HG03159 (cell line): ENCODE measurements around the gene VEZF1.

ENCODE experiments used
- ATAC-seq: cut with Tn5 transposase; IDR thresholded peaks from one replicate; pipeline ENCODE4 v1.9.1; 2021; ENCODE audit warnings: mild to moderate bottlenecking, moderate library complexity; ENCODE audit not compliant: unreplicated experiment

The VEZF1 gene

DNA sequence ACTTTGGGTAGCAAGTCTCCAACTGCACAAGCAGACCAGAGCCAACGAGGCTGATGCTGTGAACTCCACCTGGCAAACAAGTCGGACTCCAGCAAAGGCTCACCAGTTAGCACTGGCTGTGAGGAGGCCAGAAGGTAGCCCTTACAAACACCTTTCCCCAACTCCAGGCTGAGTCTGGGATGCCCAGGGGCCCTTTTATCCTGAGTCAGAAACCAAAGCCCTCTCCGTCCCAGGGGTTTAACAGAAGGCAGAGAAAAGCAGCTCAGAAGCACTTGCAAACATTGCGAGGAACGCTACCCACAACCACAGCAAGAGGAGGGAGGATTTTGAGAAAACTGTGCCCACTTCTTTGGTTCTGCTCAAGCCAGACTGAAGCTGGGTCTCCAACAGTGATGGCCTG, 57.8 kb downstream of the VEZF1 start:
- ATAC-seq, result no peak

DNA sequence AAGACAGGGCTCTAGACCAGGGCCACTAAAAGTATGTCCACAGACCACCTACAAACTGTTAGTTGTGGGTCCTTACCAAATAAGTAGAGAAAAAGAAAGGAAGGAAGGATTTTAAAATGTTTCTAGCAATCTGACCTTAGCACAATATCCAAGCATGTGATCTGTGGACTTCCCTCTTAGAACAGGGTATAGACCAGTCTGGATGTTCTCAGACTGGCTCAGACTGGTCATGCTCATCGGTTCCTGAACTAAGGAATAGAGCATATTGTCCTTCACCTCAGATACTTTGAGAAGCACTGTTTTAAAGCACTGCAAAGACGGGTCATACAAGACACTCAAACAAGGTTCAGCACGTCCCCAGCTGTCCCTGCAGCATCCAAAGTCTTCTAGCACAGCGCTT, 58.7 kb downstream of the VEZF1 start:
- ATAC-seq, result no peak

DNA sequence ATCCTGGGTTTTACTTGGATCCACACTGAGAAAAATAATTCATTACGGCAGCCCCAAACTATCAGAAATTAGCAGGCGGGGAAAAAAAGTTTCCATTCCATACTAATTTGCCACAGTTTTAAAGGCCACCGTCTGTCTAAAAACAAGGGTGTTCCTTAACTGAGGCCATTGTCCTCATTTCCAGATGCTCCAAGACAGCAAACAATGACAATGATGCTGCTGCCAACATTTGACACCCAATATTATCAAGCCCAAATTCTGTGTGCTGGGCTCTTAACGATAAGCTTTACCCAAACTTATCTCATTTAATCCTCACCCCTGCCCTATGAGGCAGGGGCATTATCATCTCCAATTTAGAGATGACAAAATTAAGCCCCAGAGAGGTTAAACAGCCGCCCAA, 59.1 kb downstream of the VEZF1 start:
- no peak for ATAC-seq

DNA sequence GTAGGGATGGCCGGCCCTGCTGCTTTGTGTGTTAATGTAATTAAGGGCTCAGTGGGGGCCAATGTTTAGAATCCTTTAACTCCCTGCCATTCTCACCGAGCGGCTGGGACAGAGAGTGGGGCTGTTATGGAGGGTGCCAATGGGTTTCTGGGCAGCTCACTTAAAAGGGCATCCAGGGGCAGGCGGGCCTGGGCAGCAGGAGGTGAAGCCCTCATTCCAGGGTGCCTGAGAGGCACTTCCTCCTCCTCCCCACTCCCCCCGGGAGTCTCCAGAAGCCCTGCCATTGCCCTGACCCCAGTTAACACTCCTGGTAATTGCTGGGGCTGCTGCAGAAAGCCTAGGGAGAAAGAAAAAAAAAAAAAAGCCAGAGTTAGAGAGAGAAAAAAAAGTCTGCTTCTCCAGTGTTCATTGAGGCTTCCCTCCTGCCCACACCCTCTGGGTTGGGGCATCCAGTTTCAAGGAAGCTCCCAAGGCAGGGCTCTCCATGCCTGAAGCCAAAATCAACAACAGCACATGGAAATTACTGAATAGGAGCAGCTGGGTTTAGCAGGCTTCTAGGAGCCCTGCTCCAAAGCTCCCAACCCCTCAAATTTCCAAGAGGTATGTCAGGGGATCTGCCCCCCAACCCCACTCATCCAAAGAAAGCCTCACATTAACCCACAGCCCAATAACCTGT, 60.9 kb downstream of the VEZF1 start:
- ATAC-seq, result no peak

GRCh38 chr17:57926723-57927047, 61.4 kb downstream of the VEZF1 start:
- no peak for ATAC-seq

- ATAC-seq, result no peak
Measured at GRCh38 chr17:57925361-57925990, 62.6 kb downstream of the VEZF1 start.

GRCh38 chr17:57924677-57925076, 63.4 kb downstream of the VEZF1 start:
- no peak for ATAC-seq
